ENCODE data around the gene JAK1.

GRCh38 chr1:64847666-64848065 is 118.7 kb downstream of the JAK1 start:
- TF ChIP-seq EZH2 (IDR thresholded peaks at IDR 0.05; ENCODE audit: insufficient read depth, poor library complexity, severe bottlenecking), result no peak
- TF ChIP-seq EZH2phosphoT487 (IDR thresholded peaks at IDR 0.05; ENCODE audit: insufficient read depth, low read depth), result no peak

Measured in GM23248 (cell line).